Measurements from ENCODE around the gene ALOX5AP.
"Not testable (repeated sequence)": the region's sequence is repeated elsewhere in the genome, so short reads cannot be mapped to it uniquely, and the experiment has no call there.

ALOX5AP gene

GRCh38 chr13:30746791-30747190 lies 11.4 kb downstream of the ALOX5AP start:
- TF ChIP-seq MAX (IDR thresholded peaks at IDR 0.05; ENCODE audit: low read depth, low read length) (no peak), POLR2A (IDR thresholded peaks at IDR 0.05; ENCODE audit: extremely low read depth, insufficient read length) (no peak), CTCF (IDR thresholded peaks at IDR 0.05; ENCODE audit: low read depth, low read length) (no peak), MYC (IDR thresholded peaks at IDR 0.05; ENCODE audit: low read depth, low read length) (no peak)
- no peak overlapping the region for H3K4me3 ChIP-seq (ENCODE audit: low read depth, low read length)
- no peak for DNase-seq (ENCODE audit: low read depth)

- DNase-seq (ENCODE audit: low read depth): peak; percentile 58
These were observed 12.5 kb downstream of the ALOX5AP start for GRCh38 chr13:30747845-30748244.

GRCh38 chr13:30748717-30749116 lies 13.4 kb downstream of the ALOX5AP start:
- DNase-seq (ENCODE audit: low read depth): no peak
- H3K4me3 ChIP-seq (ENCODE audit: low read depth, low read length): no peak overlapping the region
- TF ChIP-seq CTCF (IDR thresholded peaks at IDR 0.05; ENCODE audit: low read depth, low read length) (no peak), MYC (IDR thresholded peaks at IDR 0.05; ENCODE audit: low read depth, low read length) (no peak), MAX (IDR thresholded peaks at IDR 0.05; ENCODE audit: low read depth, low read length) (no peak), POLR2A (IDR thresholded peaks at IDR 0.05; ENCODE audit: extremely low read depth, insufficient read length) (no peak)

More at GRCh38 chr13:30747845-30748244, 12.5 kb downstream of the ALOX5AP start:
- H3K4me3 ChIP-seq (ENCODE audit: low read depth, low read length): not testable (repeated sequence)

- DNase-seq (ENCODE audit: low read depth): no peak
- TF ChIP-seq CTCF (IDR thresholded peaks at IDR 0.05; ENCODE audit: low read depth, low read length) (no peak), MYC (IDR thresholded peaks at IDR 0.05; ENCODE audit: low read depth, low read length) (no peak), MAX (IDR thresholded peaks at IDR 0.05; ENCODE audit: low read depth, low read length) (no peak), POLR2A (IDR thresholded peaks at IDR 0.05; ENCODE audit: extremely low read depth, insufficient read length) (no peak)
- no peak overlapping the region for H3K4me3 ChIP-seq (ENCODE audit: low read depth, low read length)
These were observed 14.7 kb downstream of the ALOX5AP start for GRCh38 chr13:30750036-30750435.

- no peak overlapping the region for H3K4me3 ChIP-seq (ENCODE audit: low read depth, low read length)
- DNase-seq (ENCODE audit: low read depth): no peak
- TF ChIP-seq CTCF (IDR thresholded peaks at IDR 0.05; ENCODE audit: low read depth, low read length) (no peak), POLR2A (IDR thresholded peaks at IDR 0.05; ENCODE audit: extremely low read depth, insufficient read length) (no peak), MAX (IDR thresholded peaks at IDR 0.05; ENCODE audit: low read depth, low read length) (no peak), MYC (IDR thresholded peaks at IDR 0.05; ENCODE audit: low read depth, low read length) (no peak)
These were observed 16.0 kb downstream of the ALOX5AP start for GRCh38 chr13:30751183-30751933.

- DNase-seq (ENCODE audit: low read depth): no peak
- no peak overlapping the region for H3K4me3 ChIP-seq (ENCODE audit: low read depth, low read length)
- no peak for TF ChIP-seq CTCF (IDR thresholded peaks at IDR 0.05; ENCODE audit: low read depth, low read length)
- no peak for TF ChIP-seq MAX (IDR thresholded peaks at IDR 0.05; ENCODE audit: low read depth, low read length)
- TF ChIP-seq POLR2A (IDR thresholded peaks at IDR 0.05; ENCODE audit: extremely low read depth, insufficient read length): no peak
- no peak for TF ChIP-seq MYC (IDR thresholded peaks at IDR 0.05; ENCODE audit: low read depth, low read length)
These were observed 17.0 kb downstream of the ALOX5AP start for GRCh38 chr13:30752201-30752797.

All from NB4 (cell line).